Suppressor macrophage treated with lipopolysaccharide for 1 hour (primary cell): Measurements from ENCODE around the gene MTOR.

Source experiments
- DNase-seq, 3 donors: peaks; one replicate each; pipeline ENCODE4 v3.0.0-alpha.2; 2020 to 2022

Gene MTOR

DNA sequence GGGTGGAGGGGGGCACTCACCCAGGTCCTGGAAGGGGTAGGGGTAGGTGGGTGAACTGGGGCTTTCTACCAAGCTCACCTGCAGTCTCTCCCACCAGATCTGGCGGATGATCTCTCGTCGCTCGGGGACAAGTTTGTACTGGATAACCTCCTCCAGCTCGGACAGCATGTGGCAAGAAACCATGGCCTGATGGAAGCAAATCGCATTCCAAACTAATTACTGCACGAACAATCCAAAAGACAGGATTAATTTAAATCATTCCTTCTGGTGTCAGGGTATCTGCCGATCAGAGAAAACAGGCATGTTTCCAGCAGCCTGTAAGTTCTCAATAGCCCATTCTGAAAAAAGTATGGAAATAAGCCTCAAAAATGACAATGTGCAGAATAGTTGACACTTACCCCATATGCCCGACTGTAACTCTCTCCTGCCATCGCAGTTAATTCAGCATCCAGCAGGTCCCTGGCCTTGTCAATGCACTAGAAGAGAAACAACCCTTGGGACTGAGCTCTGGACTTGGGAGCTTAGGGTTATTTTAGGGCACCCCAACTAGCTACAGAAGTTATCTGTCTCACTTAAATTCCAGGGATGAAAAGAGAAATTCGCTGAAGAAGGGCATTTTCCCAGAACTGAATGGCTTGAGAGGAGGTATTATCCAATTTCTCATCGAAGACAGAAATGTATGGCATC lies 117.6 kb downstream of the MTOR start:
- DNase-seq: no peak

GRCh38 chr1:11143907-11144306 lies 118.4 kb downstream of the MTOR start:
- no peak for DNase-seq

- no peak for DNase-seq
These were observed 119.0 kb downstream of the MTOR start for GRCh38 chr1:11143401-11143800.

DNA sequence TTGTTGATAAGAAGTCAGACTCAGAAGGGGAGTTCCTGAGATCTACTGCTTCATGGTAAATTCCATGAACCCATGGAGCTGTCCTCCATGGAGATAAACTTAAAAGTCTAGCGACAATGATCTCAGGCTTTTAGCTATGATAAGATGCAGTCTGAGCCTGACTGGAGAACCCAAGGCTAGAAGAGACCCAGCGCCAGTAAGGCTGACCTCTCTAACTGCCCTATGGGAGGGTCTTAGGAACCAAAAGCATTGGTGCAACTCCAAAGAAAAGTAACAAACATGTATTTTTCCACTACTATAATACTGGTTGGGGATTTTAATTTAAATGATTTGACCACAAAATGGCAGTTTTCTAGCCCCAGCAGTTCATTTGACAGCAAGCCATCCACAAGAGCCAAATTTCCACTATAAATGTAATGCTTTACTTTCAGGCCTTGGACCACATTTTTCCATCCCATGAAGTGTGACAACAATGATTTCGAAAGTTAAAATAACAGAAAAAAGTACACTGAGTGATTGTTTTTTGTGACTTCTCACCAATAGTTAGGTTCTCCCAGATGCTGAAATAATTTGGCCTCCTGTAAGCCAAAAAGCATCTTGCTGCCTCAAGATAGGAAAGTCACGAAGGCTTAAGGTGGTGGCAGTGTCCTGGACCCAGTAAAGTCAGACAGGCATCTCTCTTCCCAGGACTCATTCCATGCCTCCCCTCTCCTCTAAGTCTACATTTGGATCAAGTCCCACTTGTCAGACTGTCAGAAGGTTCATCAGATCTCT lies 119.5 kb downstream of the MTOR start:
- no peak for DNase-seq

- DNase-seq: no peak
These were observed 123.4 kb downstream of the MTOR start for GRCh38 chr1:11138952-11139351.

- DNase-seq: no peak
These were observed 124.3 kb downstream of the MTOR start for GRCh38 chr1:11138029-11138428.

GRCh38 chr1:11134898-11135266 lies 127.5 kb downstream of the MTOR start:
- no peak for DNase-seq

- no peak for DNase-seq
These were observed 128.0 kb downstream of the MTOR start for GRCh38 chr1:11134251-11134897.

- DNase-seq: no peak
These were observed 129.6 kb downstream of the MTOR start for GRCh38 chr1:11132563-11133293.

DNA sequence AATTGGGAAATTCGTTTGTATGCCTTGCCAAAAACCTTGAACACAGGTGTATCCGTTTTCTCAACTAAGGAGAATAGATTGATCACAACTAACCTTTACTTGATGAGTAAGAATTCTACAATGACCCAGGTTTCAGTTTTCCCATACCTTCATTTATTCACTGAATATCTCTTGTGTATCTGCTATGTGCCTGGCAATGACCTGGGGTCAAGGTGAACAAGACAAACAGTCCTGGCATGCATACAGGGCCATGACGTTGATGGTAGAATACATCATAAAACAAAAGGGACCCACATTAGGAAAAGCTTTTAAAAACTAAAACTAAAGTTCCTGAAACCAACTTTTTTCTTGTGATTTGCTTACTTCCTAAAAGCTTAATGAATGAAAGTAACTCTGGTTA lies 130.5 kb downstream of the MTOR start:
- DNase-seq: no peak

GRCh38 chr1:11130406-11130805 lies 131.9 kb downstream of the MTOR start:
- no peak for DNase-seq

DNA sequence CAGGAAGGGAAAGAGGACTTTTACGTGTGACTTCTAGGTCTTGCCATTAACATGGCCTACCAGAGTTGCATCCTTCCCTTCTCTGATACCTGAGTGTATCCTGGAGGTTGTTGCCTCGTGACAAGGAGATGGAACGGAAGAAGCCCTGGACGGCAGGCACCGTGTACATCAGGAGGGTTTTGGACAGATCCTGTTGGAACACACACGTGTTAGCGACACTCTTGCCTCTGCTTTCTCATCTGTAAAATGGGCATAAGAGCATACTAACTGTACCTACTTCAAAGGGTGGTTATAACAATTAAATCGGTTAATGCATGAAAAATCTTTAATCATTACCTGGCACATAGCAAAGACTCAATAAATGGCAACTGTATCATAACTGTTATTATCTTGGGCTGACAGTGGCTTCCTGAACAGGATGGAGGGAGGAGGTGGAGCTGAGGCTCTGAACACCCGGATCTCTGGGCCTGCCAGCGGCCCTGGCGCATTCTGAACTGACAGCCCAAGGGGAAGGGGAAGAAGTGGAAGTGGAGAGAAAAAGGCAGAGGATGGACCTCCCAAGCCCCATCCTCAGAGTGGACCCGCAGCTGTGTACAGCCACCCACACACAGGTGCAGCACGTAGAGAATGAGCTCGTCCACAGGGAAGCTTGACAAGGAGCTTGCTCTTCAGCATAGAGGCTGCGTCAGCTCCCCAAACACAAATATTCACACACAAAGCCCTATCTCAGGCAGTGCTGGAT lies 132.5 kb downstream of the MTOR start:
- DNase-seq: no peak

- DNase-seq: no peak
These were observed 135.8 kb downstream of the MTOR start for GRCh38 chr1:11126569-11126968.

- no peak for DNase-seq
These were observed 136.4 kb downstream of the MTOR start for GRCh38 chr1:11125931-11126330.

DNA sequence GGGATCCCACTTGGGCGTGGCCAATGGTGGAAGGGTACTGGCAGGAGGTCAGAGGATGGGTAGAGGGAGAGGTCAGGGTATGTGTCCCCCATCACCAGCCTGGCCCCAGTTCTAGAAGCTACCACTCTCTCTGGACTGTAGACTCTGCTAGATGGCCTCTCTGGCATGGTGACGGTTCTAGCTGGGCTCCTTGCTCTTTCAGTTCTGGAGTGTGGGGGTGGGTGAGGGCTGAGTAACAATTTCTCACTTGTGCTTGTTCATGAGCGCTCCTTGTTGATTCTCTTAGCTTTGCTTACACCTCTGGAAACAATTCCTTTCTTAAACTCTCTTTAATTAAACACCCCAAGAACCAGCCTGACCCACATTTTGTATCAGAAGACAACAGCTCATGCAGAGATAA lies 137.4 kb downstream of the MTOR start:
- no peak for DNase-seq

DNA sequence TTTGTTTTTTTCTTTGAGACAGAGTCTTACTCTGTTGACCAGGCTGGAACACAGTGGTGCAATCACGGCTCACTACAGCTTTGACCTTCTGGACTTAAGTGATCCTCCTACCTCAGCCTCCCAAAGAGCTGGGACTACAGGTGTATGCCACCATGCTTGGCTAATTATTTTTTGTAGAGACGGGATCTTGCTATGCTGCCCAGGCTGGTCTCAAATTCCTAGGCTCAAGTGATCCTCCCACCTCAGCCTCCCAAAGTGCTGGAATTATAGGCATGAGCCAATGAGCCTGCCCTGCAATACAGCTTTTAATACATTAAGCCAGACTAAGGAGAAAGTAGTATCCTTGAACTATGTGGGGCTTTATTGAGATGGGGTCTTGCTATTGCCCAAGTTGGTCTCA lies 146.0 kb downstream of the MTOR start:
- DNase-seq: no peak

GRCh38 chr1:11114966-11115365 lies 147.4 kb downstream of the MTOR start:
- DNase-seq: no peak

DNA sequence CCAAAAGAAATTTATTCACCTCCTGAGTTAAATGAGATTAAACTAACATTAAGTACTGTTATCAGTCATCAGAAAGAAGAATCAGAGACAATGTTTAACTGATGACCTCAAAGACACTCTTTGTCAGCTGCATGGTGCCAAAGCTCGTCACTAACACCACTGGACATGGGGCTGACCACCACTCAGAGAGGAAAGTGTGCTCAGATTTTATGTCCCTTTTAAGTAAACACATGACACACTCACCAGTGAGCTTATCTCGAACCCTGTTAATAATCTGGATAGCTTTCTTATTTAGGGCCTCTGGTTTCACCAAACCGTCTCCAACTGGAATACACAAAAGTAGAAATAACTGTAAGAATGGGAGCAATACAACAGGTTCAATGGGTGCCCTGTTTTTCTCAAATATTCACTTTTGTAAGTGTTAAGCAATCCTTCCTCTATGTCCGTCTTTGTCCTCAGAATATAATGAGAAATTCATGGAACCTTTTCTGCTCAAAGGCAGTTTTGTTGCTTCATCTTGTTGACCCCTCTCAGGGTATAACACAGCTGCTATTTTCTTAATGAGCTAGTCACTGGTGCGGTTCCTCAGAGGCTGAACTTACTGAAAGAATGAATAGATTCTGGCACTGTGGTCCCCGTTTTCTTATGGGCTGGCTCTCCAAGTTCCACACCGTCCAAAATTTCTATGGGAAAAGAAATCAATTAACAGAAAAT lies 153.1 kb downstream of the MTOR start:
- DNase-seq: no peak

- DNase-seq: no peak
These were observed 154.8 kb downstream of the MTOR start for GRCh38 chr1:11107599-11107998.

GRCh38 chr1:11105586-11105985 lies 156.8 kb downstream of the MTOR start:
- DNase-seq: no peak

DNA sequence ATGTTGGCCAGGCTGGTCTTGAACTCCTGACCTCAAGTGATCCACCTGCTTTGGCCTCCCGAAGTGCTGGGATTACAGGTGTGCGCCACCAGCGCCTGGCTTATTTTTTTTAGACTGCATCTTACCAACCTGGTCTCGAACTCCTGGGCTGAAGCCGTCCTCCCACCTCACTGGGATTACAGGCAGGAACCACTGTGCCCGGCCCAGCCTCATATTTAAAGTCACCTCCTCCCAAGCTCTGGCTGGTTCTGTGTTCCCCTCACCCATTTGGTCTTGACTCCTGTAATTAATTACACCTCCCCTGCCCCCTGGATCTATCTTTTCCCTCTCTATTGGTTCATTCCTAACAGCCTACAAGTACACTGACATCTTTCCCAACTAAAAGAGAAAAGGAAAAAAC lies 161.0 kb downstream of the MTOR start:
- DNase-seq: no peak

DNA sequence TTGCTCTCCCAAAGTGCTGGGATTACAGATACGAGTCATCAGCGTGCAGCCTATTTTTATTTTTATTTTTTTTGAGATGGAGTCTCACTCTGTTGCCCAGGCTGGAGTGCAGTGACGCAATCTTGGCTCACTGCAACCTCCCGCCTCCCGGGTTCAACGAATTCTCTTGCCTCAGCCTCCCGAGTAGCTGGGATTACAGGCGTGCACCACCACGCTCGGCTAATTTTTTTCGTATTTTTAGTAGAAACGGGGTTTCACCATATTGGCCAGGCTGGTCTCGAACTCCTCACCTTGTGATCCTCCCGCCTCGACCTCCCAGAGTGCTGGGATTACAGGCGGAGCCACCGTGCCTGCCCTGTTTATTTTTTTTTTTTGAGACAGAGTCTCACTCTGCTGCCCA lies 161.5 kb downstream of the MTOR start:
- DNase-seq: peak in 1 of 3 donors; percentile 19
